HEK293 (cell line): ENCODE data around the gene LST1.

Source experiments
- CTCF ChIA-PET: fragments of 350-600 bp; formaldehyde crosslinking; extraction: SDS; loops from one replicate; lab custom pipeline; 2021; ENCODE audit warnings: antibody characterized with exemption; lab: Yijun Ruan, JAX
- POLR2A ChIA-PET: fragments of 300-600 bp; formaldehyde crosslinking; extraction: SDS; loops from one replicate; lab custom pipeline; 2020; ENCODE audit warnings: antibody characterized with exemption, inconsistent platforms; lab: Yijun Ruan, JAX
- H3K27ac ChIP-seq: fragments of 200-500 bp; sonication (Bioruptor generic); 2 replicates; pipeline ENCODE4 v1.5.1; 2014; ENCODE audit warnings: low read depth, low read length, control low read depth, inconsistent platforms; ENCODE audit errors: extremely low read depth
- H3K36me3 ChIP-seq, 2 experiments: fragments of 200-500 bp in 1 of 2; sonication (Bioruptor generic) in 1 of 2; 1 replicate in 1 of 2; 2 replicates in 1 of 2; pipeline ENCODE4 v1.5.1; 2014 to 2017; ENCODE audit warnings: inconsistent platforms in 2 of 2, low read length in 2 of 2; ENCODE audit not compliant: control insufficient read depth in 2 of 2, insufficient read depth in 1 of 2
- H3K4me1 ChIP-seq: fragments of 200-500 bp; sonication (Bioruptor generic); 2 replicates; pipeline ENCODE4 v1.5.1; 2014; ENCODE audit warnings: mild to moderate bottlenecking, low read length, inconsistent platforms; ENCODE audit not compliant: control insufficient read depth, insufficient read depth
- H3K4me3 ChIP-seq: 2 replicates; pipeline ENCODE4 v1.5.1; 2011; ENCODE audit warnings: low read depth, mild to moderate bottlenecking, control low read depth, low read length, moderate library complexity
- H3K9me3 ChIP-seq: fragments of 200-500 bp; sonication (Bioruptor generic); 2 replicates; pipeline ENCODE4 v1.5.1; 2014; ENCODE audit warnings: low read depth, low read length, inconsistent platforms; ENCODE audit not compliant: control insufficient read depth, insufficient read depth
- BCL11A ChIP-seq: fragments of 450-650 bp; formaldehyde crosslinking; IDR thresholded peaks from 2 replicates; pipeline ENCODE4 v1.5.1; 2016; ENCODE audit warnings: low read depth, missing biosample characterization, missing genetic modification characterization
- CTCF ChIP-seq: fragments of 450-650 bp; formaldehyde crosslinking; IDR thresholded peaks from 2 replicates; pipeline ENCODE4 v1.5.1; 2016; ENCODE audit warnings: missing biosample characterization, missing genetic modification characterization
- PRDM1 ChIP-seq: fragments of 450-650 bp; formaldehyde crosslinking; IDR thresholded peaks from 2 replicates; pipeline ENCODE4; 2016; ENCODE audit warnings: missing biosample characterization, missing genetic modification characterization
- PRDM4 ChIP-seq: fragments of 450-650 bp; formaldehyde crosslinking; IDR thresholded peaks from 2 replicates; pipeline ENCODE4 v1.5.1; 2017; ENCODE audit warnings: missing biosample characterization, missing genetic modification characterization
- SCRT2 ChIP-seq: fragments of 450-650 bp; formaldehyde crosslinking; IDR thresholded peaks from 2 replicates; pipeline ENCODE4 v1.5.1; 2016; ENCODE audit warnings: missing biosample characterization, missing genetic modification characterization
- ZBTB11 ChIP-seq: fragments of 450-650 bp; formaldehyde crosslinking; conservative IDR thresholded peaks from 2 replicates; pipeline ENCODE4 v1.5.1; 2016; ENCODE audit warnings: low read depth, missing biosample characterization, missing genetic modification characterization
- ZBTB21 ChIP-seq: fragments of 450-650 bp; formaldehyde crosslinking; IDR thresholded peaks from 2 replicates; pipeline ENCODE4 v1.5.1; 2017; ENCODE audit warnings: missing biosample characterization, missing genetic modification characterization
- ZIC2 ChIP-seq: fragments of 450-650 bp; formaldehyde crosslinking; IDR thresholded peaks from 2 replicates; pipeline ENCODE4 v1.5.1; 2016; ENCODE audit warnings: missing biosample characterization, missing genetic modification characterization
- ZNF184 ChIP-seq: fragments of 450-650 bp; IDR thresholded peaks from 2 replicates; pipeline ENCODE4 v1.5.1; 2018; ENCODE audit warnings: missing biosample characterization, mild to moderate bottlenecking, missing genetic modification characterization
- ZNF248 ChIP-seq: fragments of 450-650 bp; formaldehyde crosslinking; IDR thresholded peaks from 2 replicates; pipeline ENCODE4 v1.5.1; 2017; ENCODE audit warnings: missing biosample characterization, missing genetic modification characterization
- ZNF266 ChIP-seq: fragments of 450-650 bp; formaldehyde crosslinking; IDR thresholded peaks from 2 replicates; pipeline ENCODE4 v1.5.1; 2016; ENCODE audit warnings: missing biosample characterization, missing genetic modification characterization, low read depth
- ZNF350 ChIP-seq: fragments of 450-650 bp; formaldehyde crosslinking; IDR thresholded peaks from 2 replicates; pipeline ENCODE4 v1.5.0; 2017; ENCODE audit warnings: missing biosample characterization, mild to moderate bottlenecking, missing genetic modification characterization
- ZNF394 ChIP-seq: fragments of 450-650 bp; formaldehyde crosslinking; IDR thresholded peaks from 2 replicates; pipeline ENCODE4 v1.5.1; 2016; ENCODE audit warnings: missing biosample characterization, missing genetic modification characterization, mild to moderate bottlenecking, moderate library complexity, borderline replicate concordance
- ZNF555 ChIP-seq: fragments of 450-650 bp; formaldehyde crosslinking; conservative IDR thresholded peaks from 2 replicates; pipeline ENCODE4 v1.5.1; 2017; ENCODE audit warnings: missing biosample characterization, mild to moderate bottlenecking, missing genetic modification characterization, inconsistent platforms
- ZNF560 ChIP-seq: fragments of 450-650 bp; formaldehyde crosslinking; IDR thresholded peaks from 2 replicates; pipeline ENCODE4 v1.5.1; 2017; ENCODE audit warnings: missing biosample characterization, missing genetic modification characterization, borderline replicate concordance
- ZNF571 ChIP-seq: fragments of 450-650 bp; formaldehyde crosslinking; IDR thresholded peaks from 2 replicates; pipeline ENCODE4 v1.5.0; 2017; ENCODE audit warnings: missing biosample characterization, missing genetic modification characterization
- ZNF626 ChIP-seq: fragments of 450-650 bp; sonication (Bioruptor Pico); formaldehyde crosslinking; IDR thresholded peaks from 2 replicates; pipeline ENCODE4 v1.5.1; 2018; ENCODE audit warnings: missing biosample characterization, missing genetic modification characterization, inconsistent platforms
- ZNF677 ChIP-seq: fragments of 450-650 bp; IDR thresholded peaks from 2 replicates; pipeline ENCODE4 v1.5.0; 2018; ENCODE audit warnings: missing biosample characterization, mild to moderate bottlenecking, missing genetic modification characterization, moderate library complexity
- ZSCAN16 ChIP-seq: fragments of 450-650 bp; formaldehyde crosslinking; IDR thresholded peaks from 2 replicates; pipeline ENCODE4 v1.5.1; 2016; ENCODE audit warnings: missing biosample characterization, missing genetic modification characterization

Gene LST1

GRCh38 chr6:31556307-31556706 lies 29.8 kb upstream of the LST1 start:
- no peak overlapping the region for H3K27ac ChIP-seq
- CTCF ChIA-PET: interaction anchor here (0.5 to 2.7 kb wide), 5 partner anchors 10 to 173 kb away, joined by 3 to 14 read pairs (median 3); partner anchors contain the start of genes ATP6V1G2, DDAH2 and TNF
- POLR2A ChIA-PET: no interaction called here
- H3K4me3 ChIP-seq: no peak overlapping the region
- H3K36me3 ChIP-seq: peaks cover 26 to 78% of the 10 kb centered on the region in 2 experiments; a peak in 2 of 3 replicates
- no peaks in the 10 kb centered on the region for H3K9me3 ChIP-seq
- TF ChIP-seq ZNF560: no peak
- no peak for TF ChIP-seq ZNF626 (tag by site-specific recombination)
- no peak for TF ChIP-seq ZNF555
- no peak for TF ChIP-seq CTCF (tag by site-specific recombination)
- TF ChIP-seq PRDM4 (tag by site-specific recombination): no peak
- TF ChIP-seq SCRT2 (tag by site-specific recombination): no peak
- no peak for TF ChIP-seq ZNF266 (tag by site-specific recombination)
- no peak for TF ChIP-seq ZBTB11 (tag by site-specific recombination)
- TF ChIP-seq ZNF248: no peak
- TF ChIP-seq ZSCAN16 (tag by site-specific recombination): no peak
- no peak for TF ChIP-seq PRDM1 (tag by site-specific recombination)
- TF ChIP-seq ZNF394 (tag by site-specific recombination): no peak
- no peak for TF ChIP-seq ZBTB21
- TF ChIP-seq ZNF677 (tag by site-specific recombination): no peak
- no peak for TF ChIP-seq ZNF350 (tag by site-specific recombination)
- no peak for TF ChIP-seq ZNF571 (tag by site-specific recombination)
- TF ChIP-seq ZNF184 (tag by site-specific recombination): no peak
- TF ChIP-seq ZIC2: no peak
- TF ChIP-seq BCL11A (tag by site-specific recombination): no peak
- TF ChIP-seq, all 188 proteins: peak for 0
- H3K4me1 ChIP-seq: no peaks in the 10 kb centered on the region
